Activated CD8-positive, alpha-beta T cell treated with anti-CD3 and anti-CD28 coated beads for 36 hours (primary cell): ENCODE results near the gene PLCE1. TPM values are rescaled to one million over a fixed set of nuclear protein-coding genes. Genes with fewer than 3 reads are reported as not detected.

ENCODE experiments used
- ATAC-seq: fragments of 200-7000 bp; cut with Tn5 transposase; one replicate; pipeline ENCODE4 v1.10.0; 2021; ENCODE audit warnings: mild to moderate bottlenecking, moderate library complexity
- CTCF ChIA-PET: fragments of 350-600 bp; sonication (Branson Sonifier 250); formaldehyde crosslinking; loops from one replicate; lab custom pipeline; 2021; ENCODE audit warnings: antibody characterized with exemption; lab: Charles Lee
- POLR2A ChIA-PET: fragments of 350-600 bp; sonication (Branson Sonifier 250); formaldehyde crosslinking; loops from one replicate; lab custom pipeline; 2021; ENCODE audit warnings: antibody characterized with exemption; lab: Charles Lee
- DNase-seq: peaks from one replicate; pipeline ENCODE4 v3.0.0-alpha.2; 2020
- H3K27ac Mint-ChIP-seq: one replicate; pipeline ENCODE4 v1.8.0; 2021; ENCODE audit warnings: mild to moderate bottlenecking, mixed read lengths
- H3K27me3 Mint-ChIP-seq: one replicate; pipeline ENCODE4 v1.8.0; 2021; ENCODE audit warnings: mixed read lengths
- H3K36me3 Mint-ChIP-seq: one replicate; pipeline ENCODE4 v1.8.0; 2021; ENCODE audit warnings: low read depth, mixed read lengths
- H3K4me1 Mint-ChIP-seq: one replicate; pipeline ENCODE4 v1.8.0; 2021; ENCODE audit warnings: low read depth, mixed read lengths
- H3K4me3 Mint-ChIP-seq: one replicate; pipeline ENCODE4 v1.8.0; 2021; ENCODE audit warnings: mild to moderate bottlenecking, moderate library complexity, mixed read lengths
- H3K9me3 Mint-ChIP-seq: one replicate; pipeline ENCODE4 v1.8.0; 2021; ENCODE audit warnings: mixed read lengths
- intact Hi-C: fragments of 100-400 bp; cut with micrococcal nuclease; formaldehyde crosslinking; loops from one replicate; pipeline ENCODE4 v1.10.0; 2022
- total RNA-seq, 2 experiments: library from RNA; stranded (reverse); gene quantifications; one replicate each; pipeline ENCODE4 v1.2.3, GENCODE V29; 2021
- TF ChIP-seq, protein P1 (sequence below): fragments of 200-600 bp; IDR thresholded peaks from one replicate; pipeline ENCODE4 v1.8.0; 2022; ENCODE audit warnings: antibody characterized with exemption, mild to moderate bottlenecking

Gene PLCE1
- total RNA-seq, 2 experiments from 2014 or later: not detected

DNA sequence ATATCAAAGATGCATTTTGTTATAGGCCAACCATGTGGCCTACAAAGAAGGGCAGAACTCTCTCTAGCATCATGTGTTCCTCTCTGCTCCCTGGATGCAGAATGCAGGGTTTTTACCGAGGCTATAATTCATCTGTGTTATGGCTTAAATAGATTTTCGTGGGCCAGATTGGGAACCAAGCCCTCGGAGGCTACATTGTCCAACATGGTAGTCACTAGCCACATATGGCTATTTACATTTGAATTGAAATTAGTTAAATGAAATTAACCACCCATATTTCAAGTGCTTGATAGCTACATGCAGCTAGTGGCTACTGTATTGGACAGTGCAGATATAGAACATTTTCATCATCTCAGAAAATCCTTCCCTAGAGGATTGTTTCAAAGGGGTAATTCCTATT, 2.8 kb downstream of the PLCE1 start:
- Mint-ChIP-seq H3K9me3 (no peaks in the 10 kb centered on the region), H3K4me3 (no peak overlapping the region), H3K36me3 (no peaks in the 10 kb centered on the region), H3K27ac (no peak overlapping the region), H3K27me3 (peaks cover 53% of the 10 kb centered on the region), H3K4me1 (no peaks in the 10 kb centered on the region)
- ChIA-PET CTCF (no interaction called here), POLR2A (no interaction called here)
- intact Hi-C loops: no loop called here
- TF ChIP-seq, protein P1, sequence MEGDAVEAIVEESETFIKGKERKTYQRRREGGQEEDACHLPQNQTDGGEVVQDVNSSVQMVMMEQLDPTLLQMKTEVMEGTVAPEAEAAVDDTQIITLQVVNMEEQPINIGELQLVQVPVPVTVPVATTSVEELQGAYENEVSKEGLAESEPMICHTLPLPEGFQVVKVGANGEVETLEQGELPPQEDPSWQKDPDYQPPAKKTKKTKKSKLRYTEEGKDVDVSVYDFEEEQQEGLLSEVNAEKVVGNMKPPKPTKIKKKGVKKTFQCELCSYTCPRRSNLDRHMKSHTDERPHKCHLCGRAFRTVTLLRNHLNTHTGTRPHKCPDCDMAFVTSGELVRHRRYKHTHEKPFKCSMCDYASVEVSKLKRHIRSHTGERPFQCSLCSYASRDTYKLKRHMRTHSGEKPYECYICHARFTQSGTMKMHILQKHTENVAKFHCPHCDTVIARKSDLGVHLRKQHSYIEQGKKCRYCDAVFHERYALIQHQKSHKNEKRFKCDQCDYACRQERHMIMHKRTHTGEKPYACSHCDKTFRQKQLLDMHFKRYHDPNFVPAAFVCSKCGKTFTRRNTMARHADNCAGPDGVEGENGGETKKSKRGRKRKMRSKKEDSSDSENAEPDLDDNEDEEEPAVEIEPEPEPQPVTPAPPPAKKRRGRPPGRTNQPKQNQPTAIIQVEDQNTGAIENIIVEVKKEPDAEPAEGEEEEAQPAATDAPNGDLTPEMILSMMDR: no peak
- DNase-seq: no peak
- no peak for ATAC-seq

DNA sequence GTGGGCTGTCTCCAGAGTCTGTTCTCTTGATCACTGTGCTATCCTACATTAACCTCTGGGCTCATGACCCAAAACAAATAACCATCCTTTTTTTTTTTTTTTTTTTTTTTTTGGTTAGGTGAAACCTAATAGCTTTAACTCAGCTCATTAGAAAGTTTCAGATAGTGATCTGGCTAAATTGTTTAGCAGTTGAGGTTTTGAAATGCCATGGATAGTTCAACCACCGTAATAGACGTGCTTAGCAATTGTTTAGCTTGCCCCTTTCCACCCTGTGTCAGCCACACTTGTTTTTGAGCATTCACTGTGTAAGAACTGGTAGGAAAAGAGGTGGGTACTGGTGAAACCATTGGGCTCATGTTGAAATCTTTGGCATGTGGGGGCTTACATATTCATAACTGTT, 3.8 kb downstream of the PLCE1 start:
- DNase-seq: no peak
- Mint-ChIP-seq H3K4me1 (no peaks in the 10 kb centered on the region), H3K36me3 (no peaks in the 10 kb centered on the region), H3K27me3 (peaks cover 48% of the 10 kb centered on the region), H3K27ac (no peak overlapping the region), H3K9me3 (no peaks in the 10 kb centered on the region), H3K4me3 (no peak overlapping the region)
- POLR2A ChIA-PET: no interaction called here
- no peak for ATAC-seq
- CTCF ChIA-PET: no interaction called here
- intact Hi-C loops: no loop called here
- TF ChIP-seq, protein P1: no peak

DNA sequence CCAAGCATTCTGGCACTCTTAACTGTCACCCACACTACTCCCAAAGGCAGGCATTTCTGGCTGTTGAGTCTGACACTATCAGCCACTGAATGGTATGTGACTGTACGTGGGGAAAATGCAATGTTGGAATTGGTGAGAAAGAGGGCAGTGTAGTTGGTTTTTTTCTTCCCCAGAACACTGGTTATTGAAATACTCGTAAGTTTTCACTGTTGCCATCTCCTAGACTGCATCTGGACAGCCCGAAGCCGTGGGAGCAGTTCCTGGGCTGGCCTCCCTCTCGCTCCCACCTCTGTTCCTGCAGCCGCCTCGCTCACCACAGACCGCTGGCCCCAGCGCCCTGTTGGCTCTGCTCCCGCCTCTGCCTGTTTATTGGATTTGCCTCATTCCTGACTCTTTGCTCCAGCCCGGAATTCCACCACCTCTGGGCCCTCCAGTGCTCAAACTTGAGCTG, 5.7 kb downstream of the PLCE1 start:
- Mint-ChIP-seq H3K36me3 (no peaks in the 10 kb centered on the region), H3K27ac (no peak overlapping the region), H3K4me3 (no peak overlapping the region), H3K9me3 (no peaks in the 10 kb centered on the region), H3K4me1 (no peaks in the 10 kb centered on the region), H3K27me3 (peaks cover 37% of the 10 kb centered on the region)
- DNase-seq (no peak), ATAC-seq (no peak)
- ChIA-PET CTCF (no interaction called here), POLR2A (no interaction called here)
- intact Hi-C loops: no loop called here
- TF ChIP-seq, protein P1: no peak

DNA sequence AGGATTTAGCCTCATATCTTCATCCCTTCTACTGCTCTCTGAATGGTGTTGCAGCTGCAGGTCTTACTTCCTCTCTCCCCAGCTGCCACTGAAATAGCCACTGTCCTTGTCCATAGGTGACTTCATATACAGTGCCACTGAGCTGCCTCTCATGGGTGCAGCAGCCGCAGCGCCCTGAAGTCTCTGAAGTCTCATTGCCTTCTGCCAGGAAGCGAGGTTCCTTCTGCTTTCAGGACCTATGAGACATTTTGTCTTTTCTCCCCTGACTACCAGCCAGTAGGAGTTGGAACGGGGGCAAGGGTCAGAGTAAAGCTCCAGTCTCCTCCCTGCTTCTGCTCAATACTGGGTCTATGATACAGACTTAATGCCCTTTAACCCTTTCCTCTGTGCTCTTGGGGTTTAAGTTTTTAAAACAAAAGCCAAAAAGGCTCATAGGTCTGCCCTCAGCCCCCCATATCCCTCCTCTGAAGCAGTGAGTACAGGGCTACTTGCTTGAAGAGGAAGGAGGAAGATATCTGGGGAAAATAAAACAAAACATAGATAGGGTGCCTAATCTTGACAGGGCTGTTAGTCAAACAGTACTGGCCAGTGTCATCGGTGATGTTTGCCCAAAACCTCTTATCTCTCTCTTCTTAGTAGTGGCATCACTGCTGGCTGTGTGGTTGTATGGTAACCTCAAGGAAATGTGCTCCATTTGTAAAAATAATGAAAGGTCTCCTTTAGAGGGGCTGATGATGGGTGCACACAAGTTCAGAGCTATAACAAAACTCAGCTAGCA, 7.1 kb downstream of the PLCE1 start:
- ChIA-PET POLR2A (no interaction called here), CTCF (no interaction called here)
- no peak overlapping the region for H3K4me3 Mint-ChIP-seq
- DNase-seq: no peak
- H3K27ac Mint-ChIP-seq: no peak overlapping the region
- intact Hi-C loops: no loop called here
- TF ChIP-seq, protein P1: no peak
- H3K9me3 Mint-ChIP-seq: no peaks in the 10 kb centered on the region
- no peaks in the 10 kb centered on the region for H3K4me1 Mint-ChIP-seq
- no peaks in the 10 kb centered on the region for H3K36me3 Mint-ChIP-seq
- ATAC-seq: no peak
- peaks cover 27% of the 10 kb centered on the region for H3K27me3 Mint-ChIP-seq

DNA sequence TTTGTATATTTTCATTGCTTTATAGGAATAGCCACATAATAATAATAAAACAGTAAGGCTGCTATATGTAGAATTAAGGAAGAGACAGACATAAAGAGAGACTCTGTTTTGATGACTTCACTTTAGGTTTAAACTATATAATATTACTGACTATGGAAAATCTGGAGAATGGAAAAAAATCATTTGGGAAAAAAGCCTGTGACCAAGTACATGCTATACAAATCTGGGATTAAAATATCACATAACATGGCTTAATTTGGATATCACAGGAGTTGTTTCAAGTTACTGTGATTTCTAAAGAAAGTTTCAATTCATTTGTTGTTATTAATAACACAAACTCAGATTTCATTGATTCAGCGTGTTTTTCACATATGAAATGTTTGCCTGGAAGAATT, 7.7 kb downstream of the PLCE1 start:
- intact Hi-C loops: no loop called here
- Mint-ChIP-seq H3K27me3 (peaks cover 22% of the 10 kb centered on the region), H3K9me3 (no peaks in the 10 kb centered on the region), H3K36me3 (no peaks in the 10 kb centered on the region), H3K4me3 (no peak overlapping the region), H3K27ac (no peak overlapping the region), H3K4me1 (no peaks in the 10 kb centered on the region)
- ChIA-PET CTCF (no interaction called here), POLR2A (no interaction called here)
- ATAC-seq: no peak
- TF ChIP-seq, protein P1: no peak
- DNase-seq: no peak
